Measurements from ENCODE around the gene ARPC3. TPM values are rescaled to one million over a fixed set of nuclear protein-coding genes. Genes with fewer than 3 reads are reported as not detected.
"Not testable (repeated sequence)": the region's sequence is repeated elsewhere in the genome, so short reads cannot be mapped to it uniquely, and the experiment has no call there.

The ARPC3 gene
- 82.3 TPM for total RNA-seq
- long read RNA-seq, transcript ARPC3-201 (7 exons, 1,014 nt) = major isoform, 68 of 79 reads
- long read RNA-seq, partial matches to known transcripts = 6 of 79 reads
- long read RNA-seq, other reads (novel, unspliced or antisense) = 5 of 79 reads

DNA sequence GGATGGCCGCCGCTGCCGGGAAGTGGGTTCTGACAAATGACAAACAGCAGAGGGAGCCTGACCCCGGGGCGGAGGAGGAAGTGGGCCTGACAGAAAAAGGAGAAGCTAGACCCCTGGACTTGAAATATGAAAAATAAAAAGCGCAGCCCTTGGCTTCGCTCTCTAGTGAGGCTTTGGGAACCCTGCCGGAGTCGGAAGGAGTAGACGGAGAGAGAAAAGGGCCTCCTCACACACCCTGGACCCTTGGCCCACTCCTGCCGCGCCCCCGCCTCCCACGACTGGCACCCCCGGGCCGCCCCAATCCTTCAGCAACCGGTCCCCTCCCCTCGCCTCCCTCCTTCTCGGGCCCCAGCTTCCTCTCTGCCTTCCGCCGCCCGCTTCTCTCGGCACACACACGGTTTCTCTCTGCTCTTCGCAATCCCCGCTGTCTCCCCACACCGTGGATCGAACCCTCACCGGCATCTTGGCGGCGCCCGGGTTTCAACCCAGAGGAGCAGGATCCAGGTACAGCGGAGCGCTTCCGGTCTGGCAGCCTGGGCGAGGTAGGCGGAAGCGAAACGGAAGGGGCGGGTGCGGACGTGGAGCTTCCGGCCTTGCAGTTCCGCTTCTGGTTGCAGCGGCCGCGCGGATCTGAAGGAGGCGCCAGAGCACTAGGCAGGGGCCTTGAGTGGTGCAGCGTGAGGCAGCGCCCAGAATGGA is at the start of gene ARPC3:
Gene ARPC3 (minus strand): TSS at position 539 of the 699 bp plus-strand sequence. CDS start 77 bp downstream, at position 462.
- peak; percentile 99 for ATAC-seq
- intact Hi-C loops (cut with micrococcal nuclease) = loop anchor here (5.0 kb wide), 1 partner anchor 437 kb away; no protein-coding TSS in a partner anchor
- DNase-seq = peak; percentile 97

- ATAC-seq (no peak), DNase-seq (no peak)
- intact Hi-C loops (cut with micrococcal nuclease) = no loop called here
Observed at GRCh38 chr12:110498984-110499706, 49.0 kb upstream of the ARPC3 start.

- ATAC-seq = no peak
- no peak for DNase-seq
- intact Hi-C loops (cut with micrococcal nuclease) = no loop called here
Observed at GRCh38 chr12:110475426-110475825, 25.3 kb upstream of the ARPC3 start.

DNA sequence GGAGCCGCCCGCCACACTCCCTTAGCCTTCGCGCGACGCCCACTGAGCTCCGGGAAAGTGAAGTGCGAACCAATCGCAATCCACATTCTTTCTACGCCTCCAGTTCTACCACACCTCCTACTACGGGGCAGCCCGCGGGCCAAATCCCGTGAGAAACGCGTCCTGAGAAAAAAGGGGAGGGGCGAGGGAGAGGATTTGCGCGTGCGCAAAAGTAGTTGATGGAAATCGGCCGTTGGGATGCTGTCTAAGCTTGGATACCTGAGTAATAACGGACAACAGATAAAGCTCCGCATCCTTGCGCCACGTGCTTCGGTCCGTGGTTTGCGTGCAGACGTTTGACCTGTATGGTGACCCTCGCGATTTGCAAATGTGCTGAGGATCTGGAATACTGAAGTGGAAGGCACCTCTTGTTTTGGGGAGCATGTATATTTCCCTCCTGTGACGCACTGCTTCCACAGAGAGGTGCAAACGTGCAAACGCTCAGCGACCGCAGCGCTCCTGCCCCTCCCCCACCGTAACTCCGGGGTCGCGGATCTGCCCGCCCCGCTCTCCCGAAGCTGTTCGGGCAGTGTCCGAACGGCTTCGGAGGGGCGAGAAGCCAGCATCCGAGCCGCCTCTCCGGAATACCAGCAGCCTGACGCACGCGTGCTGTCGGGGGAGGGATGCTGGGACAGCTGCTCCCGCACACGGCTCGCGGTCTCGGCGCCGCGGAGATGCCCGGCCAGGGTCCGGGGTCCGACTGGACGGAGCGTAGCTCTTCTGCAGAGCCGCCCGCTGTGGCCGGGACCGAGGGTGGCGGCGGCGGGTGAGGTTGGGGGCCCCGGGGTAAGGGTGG is 18.3 kb upstream of the ARPC3 start, which contains the start of the genes FAM216A and GPN3:
Gene FAM216A (plus strand): TSS at position 632 of the 835 bp plus-strand sequence. CDS start 31 bp downstream, at position 663.
Gene GPN3 (minus strand): TSS at position 44 of the 835 bp plus-strand sequence. CDS start 54 bp downstream, outside the sequence.
- peak; percentile 95 for ATAC-seq
- DNase-seq = peak; percentile 96
- intact Hi-C loops (cut with micrococcal nuclease) = no loop called here

- intact Hi-C loops (cut with micrococcal nuclease) = no loop called here
- ATAC-seq (no peak), DNase-seq (no peak)
Observed at GRCh38 chr12:110467847-110468213, 17.7 kb upstream of the ARPC3 start.

DNA sequence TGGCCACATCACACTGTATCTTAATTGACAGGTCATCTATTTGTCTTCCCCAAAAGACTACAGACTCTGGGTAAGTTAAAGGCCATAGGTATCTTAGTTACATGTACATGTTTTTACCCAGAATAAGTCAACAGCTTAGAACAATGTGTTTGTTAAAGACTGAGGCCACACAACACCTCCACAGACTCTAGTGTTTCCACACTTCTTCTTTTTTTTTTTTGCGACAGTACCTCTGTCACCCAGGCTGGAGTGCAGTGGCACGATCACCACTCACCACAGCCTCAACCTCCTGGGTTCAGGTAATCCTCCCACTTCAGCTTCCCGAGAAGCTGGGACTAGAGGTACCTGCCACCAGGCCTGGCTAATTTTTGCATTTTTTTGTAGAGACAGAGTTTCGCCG is 16.7 kb upstream of the ARPC3 start:
- ATAC-seq (no peak), DNase-seq (no peak)
- intact Hi-C loops (cut with micrococcal nuclease) = no loop called here

- ATAC-seq; intact Hi-C loops (cut with micrococcal nuclease); DNase-seq: not testable (repeated sequence)
Observed at GRCh38 chr12:110465765-110466164, 15.6 kb upstream of the ARPC3 start.

DNA sequence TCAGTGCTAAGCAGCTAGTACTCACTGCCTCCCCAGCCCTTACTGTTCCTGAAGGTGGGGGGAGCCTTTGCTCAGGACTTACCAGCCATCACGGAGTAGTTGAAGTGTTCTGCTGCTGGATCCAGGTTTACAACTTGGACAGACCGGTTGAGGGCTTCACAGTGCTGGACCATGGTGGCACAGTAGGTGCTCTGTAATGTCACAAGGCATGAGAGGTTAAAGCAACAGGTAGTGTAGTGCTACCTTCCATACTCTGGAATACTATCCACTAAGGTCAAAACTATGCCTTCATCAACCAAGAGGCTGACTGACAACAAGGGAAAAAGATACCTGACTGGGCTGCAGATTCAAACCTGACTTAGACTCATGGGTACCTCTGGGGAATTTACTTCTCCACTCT is 14.9 kb upstream of the ARPC3 start:
- intact Hi-C loops (cut with micrococcal nuclease) = no loop called here
- no peak for ATAC-seq

GRCh38 chr12:110461189-110461588 is 11.1 kb upstream of the ARPC3 start:
- DNase-seq; intact Hi-C loops (cut with micrococcal nuclease); ATAC-seq: not testable (repeated sequence)

More for the DNA sequence above, 14.9 kb upstream of the ARPC3 start:
- DNase-seq = no peak

GRCh38 chr12:110458756-110459155 is 8.6 kb upstream of the ARPC3 start:
- DNase-seq (no peak), ATAC-seq (no peak)
- intact Hi-C loops (cut with micrococcal nuclease) = no loop called here

GRCh38 chr12:110453569-110454296 is 3.6 kb upstream of the ARPC3 start:
- intact Hi-C loops (cut with micrococcal nuclease) = no loop called here
- no peak for DNase-seq
- ATAC-seq = no peak

GRCh38 chr12:110451263-110451662 is 1.1 kb upstream of the ARPC3 start:
- intact Hi-C loops (cut with micrococcal nuclease) = no loop called here
- ATAC-seq (no peak), DNase-seq (no peak)

- ATAC-seq (no peak), DNase-seq (no peak)
Observed at GRCh38 chr12:110444455-110444854, 5.7 kb downstream of the ARPC3 start.

DNA sequence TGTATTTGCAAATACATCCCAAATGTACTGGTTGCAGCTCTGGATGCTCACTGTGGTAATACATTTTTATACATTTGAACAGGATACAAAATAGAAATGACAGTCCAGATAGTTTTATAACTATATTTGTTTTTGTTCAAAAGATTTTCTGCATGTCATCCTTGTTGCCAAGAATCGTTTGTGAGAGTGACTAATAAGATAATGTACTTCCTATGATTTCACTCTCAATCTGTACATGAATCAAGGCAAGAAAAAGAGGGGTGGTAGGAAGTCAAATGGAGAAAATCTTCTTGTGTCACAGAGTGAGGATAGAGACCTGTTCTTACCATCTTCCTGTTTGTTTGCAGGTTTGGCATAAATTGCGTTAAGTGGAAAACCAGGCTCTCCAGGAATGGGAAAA is 13.9 kb downstream of the ARPC3 start:
- intact Hi-C loops (cut with micrococcal nuclease) = no loop called here
- DNase-seq (no peak), ATAC-seq (no peak)

More at GRCh38 chr12:110444455-110444854, 5.7 kb downstream of the ARPC3 start:
- intact Hi-C loops (cut with micrococcal nuclease) = no loop called here

DNA sequence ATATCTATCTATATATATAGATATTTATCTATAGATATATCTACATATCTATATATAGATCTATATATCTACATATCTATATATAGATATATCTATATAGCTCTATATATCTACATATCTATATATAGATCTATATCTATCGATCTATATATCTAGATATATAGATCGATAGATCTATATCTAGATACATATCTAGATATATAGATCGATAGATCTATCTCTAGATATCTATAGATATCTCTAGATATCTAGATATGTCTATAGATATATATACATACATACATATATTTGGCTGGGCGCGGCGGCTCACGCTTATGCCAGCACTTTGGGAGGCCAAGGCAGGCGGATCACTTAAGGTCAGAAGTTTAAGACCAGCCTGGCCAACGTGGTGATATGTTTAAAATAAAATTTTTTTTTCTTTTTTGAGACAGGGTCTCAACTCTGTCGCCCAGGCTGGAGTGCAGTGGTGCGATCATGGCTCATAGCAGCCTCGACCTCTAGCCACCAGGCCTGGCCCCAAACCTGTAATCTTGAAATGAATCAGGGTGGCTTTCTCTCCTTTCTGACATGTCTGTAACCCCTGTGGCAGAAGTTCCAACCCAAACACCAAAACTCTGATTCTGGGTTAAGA is 18.1 kb downstream of the ARPC3 start:
- intact Hi-C loops (cut with micrococcal nuclease) = loop anchor here (5.0 kb wide), 1 partner anchor 330 kb away; no protein-coding TSS in a partner anchor
- DNase-seq = peak; percentile 41
- ATAC-seq = no peak

GRCh38 chr12:110429676-110430075 is 20.5 kb downstream of the ARPC3 start:
- ATAC-seq, DNase-seq: not testable (repeated sequence)
- intact Hi-C loops (cut with micrococcal nuclease) = loop anchor here (5.0 kb wide), 1 partner anchor 327 kb away; no protein-coding TSS in a partner anchor

GRCh38 chr12:110426406-110426805 is 23.7 kb downstream of the ARPC3 start:
- intact Hi-C loops (cut with micrococcal nuclease) = no loop called here
- ATAC-seq (no peak), DNase-seq (no peak)

DNA sequence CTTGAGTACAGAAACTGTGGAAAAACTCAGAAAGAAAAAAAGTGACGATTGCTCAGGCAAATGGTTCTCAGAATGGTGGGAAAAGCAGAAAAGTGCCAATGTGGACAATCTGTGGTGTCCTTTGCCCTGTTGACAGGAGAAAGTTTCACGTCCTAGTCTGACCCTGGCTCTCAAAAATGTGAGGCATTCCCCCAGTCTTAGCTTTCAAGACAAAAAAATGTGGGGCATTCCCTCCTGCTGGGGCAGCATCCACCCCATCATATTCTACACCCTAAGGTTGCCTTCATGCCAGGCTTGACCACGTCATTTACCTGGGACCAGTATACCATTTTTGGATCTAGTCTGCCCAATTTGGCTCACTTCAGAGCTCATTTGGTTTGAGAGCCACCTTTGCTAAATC is 25.9 kb downstream of the ARPC3 start:
- intact Hi-C loops (cut with micrococcal nuclease) = no loop called here
- DNase-seq (no peak), ATAC-seq (no peak)
